ENCODE measurements around the gene HPF1. TPM values are rescaled to one million over a fixed set of nuclear protein-coding genes. Genes with fewer than 3 reads are reported as not detected.

Gene HPF1
- total and polyA plus RNA-seq, 2 of the 13 experiments (the other 11 are each of a cell fraction or from before 2014, with no cell fraction given), result 5.1 to 14.8 TPM

GRCh38 chr4:169707958-169708643 is 49.6 kb downstream of the HPF1 start (continued):
- TF ChIP-seq LRRFIP1 (CRISPR knock-in tag; conservative IDR thresholded peaks at IDR 0.05) (no peak), ETV6 (CRISPR knock-in tag; conservative IDR thresholded peaks at IDR 0.05) (no peak)

- H3K27ac ChIP-seq (ENCODE audit: extremely low read length, insufficient read depth, low read length), result no peak overlapping the region
- no peak overlapping the region for H3K4me2 ChIP-seq (ENCODE audit: low read depth, low read length)
- no peak overlapping the region for H3K4me3 ChIP-seq (replicated peaks in 1 of 3; ENCODE audit: insufficient read depth in 1 of 3, low read depth in 2 of 3, low read length in 3 of 3)
- no peak for DNase-seq (ENCODE audit: low spot score)
- no peak for ATAC-seq
- WGBS (ENCODE audit: low lambda C conversion rate), result 98% methylated on average over 5 of the region's 5 CpGs
- no peaks in the 10 kb centered on the region for H3K27me3 ChIP-seq (ENCODE audit: control insufficient read depth in 1 of 2, insufficient read depth in 2 of 2, low read length in 2 of 2)
- ChIA-PET CTCF (ENCODE audit: low intra/inter-chr PET ratio, low total read pairs) (no interaction called here), POLR2A (no interaction called here)
- H3K79me2 ChIP-seq (ENCODE audit: insufficient read depth, low read length), result no peaks in the 10 kb centered on the region
- no peak for TF ChIP-seq IKZF5 (CRISPR knock-in tag; IDR thresholded peaks at IDR 0.05)
- in situ Hi-C loops (cut with HindIII; ENCODE audit: extremely low pct_ligation_motif_present, low pct_unique_long_range_greater_than_20kb), result no loop called here
- H3K9me3 ChIP-seq (ENCODE audit: low read length), result no peaks in the 10 kb centered on the region
- H4K20me1 ChIP-seq (ENCODE audit: insufficient read depth, low read length), result no peaks in the 10 kb centered on the region
- H3K36me3 ChIP-seq (replicated peaks in 1 of 2; ENCODE audit: control insufficient read depth in 1 of 2, insufficient read depth in 2 of 2, low read length in 2 of 2), result peaks cover 6 to 9% of the 10 kb centered on the region in 2 experiments; a peak in 4 of 5 replicates
- intact Hi-C loops (cut with micrococcal nuclease; ENCODE audit: unreplicated experiment), result no loop called here
- FAIRE-seq, result no peak
- no peaks in the 10 kb centered on the region for H3K4me1 ChIP-seq (ENCODE audit: insufficient read depth, low read length)
- no peak overlapping the region for H2AFZ ChIP-seq (ENCODE audit: low read length)
- no peak overlapping the region for H3K9ac ChIP-seq (ENCODE audit: insufficient read depth, low read depth, low read length)
- BruUV-seq (replicated peaks), result no TSS peak
Measured at GRCh38 chr4:169698331-169698730, 59.4 kb downstream of the HPF1 start.

All from HepG2 (cell line).